ENCODE measurements around the gene CALCOCO1.

GRCh38 chr12:53720946-53721345, 6.3 kb downstream of the CALCOCO1 start:
- TF ChIP-seq POLR2AphosphoS5 (IDR thresholded peaks at IDR 0.05; ENCODE audit: low read depth, low read length): no peak
- no peak for TF ChIP-seq CTCF (IDR thresholded peaks at IDR 0.05)
- no peak for TF ChIP-seq REST (IDR thresholded peaks at IDR 0.05; ENCODE audit: insufficient read depth in 1 of 2, low read depth in 2 of 2, low read length in 1 of 2)
- TF ChIP-seq TCF7L2 (IDR thresholded peaks at IDR 0.05; ENCODE audit: low read depth, low read length): no peak
- no peak for TF ChIP-seq SIN3A (IDR thresholded peaks at IDR 0.05; ENCODE audit: borderline replicate concordance, insufficient read depth, low read depth, low read length)
